Measurements from ENCODE around the gene SGMS1.

The SGMS1 gene

GRCh38 chr10:50513956-50514355, 109.8 kb downstream of the SGMS1 start:
- Mint-ChIP-seq H3K4me3 (no peak overlapping the region), H3K36me3 (ENCODE audit: low read depth) (no peaks in the 10 kb centered on the region), H3K27ac (no peak overlapping the region), H3K9me3 (no peaks in the 10 kb centered on the region), H3K4me1 (peaks cover 30% of the 10 kb centered on the region), H3K27me3 (ENCODE audit: low read depth) (peaks cover 4% of the 10 kb centered on the region)
- TF ChIP-seq CTCF (IDR thresholded peaks at IDR 0.05; ENCODE audit: unreplicated experiment in 3 of 3): no peak

GRCh38 chr10:50512743-50513416, 110.9 kb downstream of the SGMS1 start:
- no peak for TF ChIP-seq CTCF (IDR thresholded peaks at IDR 0.05; ENCODE audit: unreplicated experiment in 3 of 3)
- Mint-ChIP-seq H3K27ac (no peak overlapping the region), H3K27me3 (ENCODE audit: low read depth) (peaks cover 4% of the 10 kb centered on the region), H3K36me3 (ENCODE audit: low read depth) (no peaks in the 10 kb centered on the region), H3K4me3 (no peak overlapping the region), H3K4me1 (peaks cover 37% of the 10 kb centered on the region), H3K9me3 (no peaks in the 10 kb centered on the region)

GRCh38 chr10:50512214-50512595, 111.6 kb downstream of the SGMS1 start:
- Mint-ChIP-seq H3K27me3 (ENCODE audit: low read depth) (peaks cover 4% of the 10 kb centered on the region), H3K4me1 (peaks cover 43% of the 10 kb centered on the region), H3K4me3 (no peak overlapping the region), H3K36me3 (ENCODE audit: low read depth) (no peaks in the 10 kb centered on the region), H3K9me3 (no peaks in the 10 kb centered on the region), H3K27ac (peak overlapping the region in 1 of 3 experiments; percentile 2)
- TF ChIP-seq CTCF (IDR thresholded peaks at IDR 0.05; ENCODE audit: unreplicated experiment in 3 of 3): no peak

- H3K27me3 Mint-ChIP-seq (ENCODE audit: low read depth): peaks cover under 1% of the 10 kb centered on the region
- H3K27ac Mint-ChIP-seq: peak overlapping the region in 1 of 3 experiments; percentile 2
- TF ChIP-seq CTCF (IDR thresholded peaks at IDR 0.05; ENCODE audit: unreplicated experiment in 3 of 3): no peak
- H3K4me1 Mint-ChIP-seq: peaks cover 43% of the 10 kb centered on the region
- H3K4me3 Mint-ChIP-seq: no peak overlapping the region
- no peaks in the 10 kb centered on the region for H3K9me3 Mint-ChIP-seq
- H3K36me3 Mint-ChIP-seq (ENCODE audit: low read depth): no peaks in the 10 kb centered on the region
These were observed 112.1 kb downstream of the SGMS1 start for GRCh38 chr10:50511492-50512213.

GRCh38 chr10:50510517-50511473, 113.0 kb downstream of the SGMS1 start:
- Mint-ChIP-seq H3K9me3 (no peaks in the 10 kb centered on the region), H3K4me1 (peaks cover 43% of the 10 kb centered on the region), H3K4me3 (no peak overlapping the region), H3K27ac (no peak overlapping the region), H3K27me3 (ENCODE audit: low read depth) (no peaks in the 10 kb centered on the region), H3K36me3 (ENCODE audit: low read depth) (no peaks in the 10 kb centered on the region)
- TF ChIP-seq CTCF (IDR thresholded peaks at IDR 0.05; ENCODE audit: unreplicated experiment in 3 of 3): no peak
